Measurements from ENCODE around the gene CSNK2A1.
A peak's percentile ranks its signal among the peaks of the same experiment; 100 is the strongest.

The CSNK2A1 gene

DNA sequence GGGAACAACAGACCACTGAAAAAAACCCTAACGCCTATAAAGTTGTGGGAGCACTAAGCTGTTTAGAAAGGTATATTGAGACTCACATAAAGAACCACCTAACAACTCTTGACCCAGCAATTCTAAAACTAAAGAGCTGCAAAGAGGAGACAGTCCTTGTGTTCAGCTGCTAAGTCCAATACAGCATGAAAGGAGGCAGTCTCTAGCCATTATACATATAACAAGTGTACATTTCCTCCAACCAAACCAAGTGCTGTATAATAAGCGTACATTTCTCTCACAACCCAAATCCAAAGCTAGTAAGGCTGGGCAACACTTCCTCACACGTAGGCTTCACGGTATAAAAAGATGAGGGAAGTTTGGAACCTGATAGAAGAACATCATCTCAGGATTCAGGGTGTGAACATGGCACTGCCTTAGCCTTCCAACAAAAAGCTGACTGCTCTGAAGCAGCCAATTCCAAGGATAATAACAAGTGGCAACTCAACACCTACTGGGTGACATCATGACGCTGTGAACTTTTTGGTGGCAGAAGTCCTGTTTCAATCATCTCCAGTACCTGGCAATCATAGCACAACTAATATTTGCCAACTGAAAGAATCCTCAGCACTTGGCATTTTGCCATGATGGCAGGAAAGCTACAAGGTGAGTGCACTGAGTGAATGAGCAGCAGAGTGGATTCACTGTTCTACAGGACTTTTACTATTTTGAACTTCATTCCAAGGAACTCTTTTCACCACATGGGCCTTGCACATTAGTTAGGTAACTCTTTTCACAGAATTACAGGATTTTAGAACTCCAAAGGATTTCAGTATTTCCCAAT, 97.9 kb downstream of the CSNK2A1 start:
- no peak for DNase-seq

GRCh38 chr20:444862-445426, 98.6 kb downstream of the CSNK2A1 start:
- no peak for DNase-seq

DNA sequence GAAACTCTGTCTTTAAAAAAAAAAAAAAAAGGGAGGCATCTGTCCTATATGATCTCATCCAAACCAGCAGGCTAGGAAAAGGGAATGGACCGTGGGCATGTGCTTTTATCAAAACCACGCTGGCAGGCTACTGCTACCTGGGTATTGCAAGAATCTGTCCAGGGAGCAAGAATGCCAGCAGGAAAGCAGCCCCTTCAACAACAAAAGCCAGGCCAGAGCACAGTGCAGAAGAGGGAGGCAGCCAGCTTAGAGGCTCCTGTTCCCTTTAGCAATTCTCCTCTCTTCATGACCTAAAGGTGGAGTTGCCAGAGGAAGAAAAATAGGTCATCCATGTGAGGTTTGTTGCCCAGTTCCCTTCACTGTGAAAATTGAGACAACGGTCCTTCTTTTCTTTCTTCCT, 99.5 kb downstream of the CSNK2A1 start:
- no peak for DNase-seq

GRCh38 chr20:443223-443775, 100.3 kb downstream of the CSNK2A1 start:
- DNase-seq: no peak

GRCh38 chr20:440636-441035, 103.0 kb downstream of the CSNK2A1 start:
- DNase-seq: no peak

- no peak for DNase-seq
Measured at GRCh38 chr20:440148-440547, 103.4 kb downstream of the CSNK2A1 start.

DNA sequence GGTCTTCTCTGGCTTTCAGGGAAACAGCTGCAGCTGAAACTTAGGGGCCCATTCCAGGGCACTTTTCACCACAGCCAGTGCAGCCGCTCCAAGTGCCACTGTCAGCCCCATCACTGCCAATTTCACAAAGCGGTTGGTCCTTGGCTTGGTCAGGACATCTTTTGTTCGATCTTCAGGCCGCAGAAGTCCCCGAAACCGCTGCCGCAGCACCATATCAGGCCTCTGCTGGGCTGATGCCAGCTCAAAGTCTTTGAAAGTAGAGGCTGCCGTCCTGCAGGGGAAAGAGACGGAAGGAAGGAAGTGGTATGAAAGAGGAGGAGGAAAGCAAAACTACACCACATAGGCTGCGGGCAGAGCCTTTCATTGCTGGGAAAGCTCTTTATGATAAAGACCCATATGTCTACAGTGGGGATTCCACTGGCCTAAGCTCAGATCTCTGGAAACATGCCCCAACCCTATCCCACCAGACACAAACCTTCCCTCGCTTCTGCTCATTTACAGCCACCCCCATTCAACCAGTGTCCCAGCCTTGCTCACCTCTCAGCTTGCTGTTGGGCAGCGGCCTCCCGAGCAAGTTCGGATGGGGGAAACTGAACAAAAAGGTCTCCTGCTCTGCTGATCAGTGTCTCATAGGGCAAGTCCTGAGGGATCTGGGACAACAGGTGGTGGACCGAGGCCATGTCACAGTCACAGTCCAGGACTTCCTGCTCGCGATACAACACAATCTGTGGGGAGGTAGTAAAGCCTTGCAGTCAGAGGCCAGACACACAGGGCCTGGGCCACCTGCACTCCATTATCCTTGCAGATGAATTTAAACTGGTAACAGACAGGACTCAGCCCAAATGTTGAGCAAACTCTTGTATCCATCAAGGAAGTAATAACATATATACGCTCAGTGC, 104.8 kb downstream of the CSNK2A1 start:
- no peak for DNase-seq

DNA sequence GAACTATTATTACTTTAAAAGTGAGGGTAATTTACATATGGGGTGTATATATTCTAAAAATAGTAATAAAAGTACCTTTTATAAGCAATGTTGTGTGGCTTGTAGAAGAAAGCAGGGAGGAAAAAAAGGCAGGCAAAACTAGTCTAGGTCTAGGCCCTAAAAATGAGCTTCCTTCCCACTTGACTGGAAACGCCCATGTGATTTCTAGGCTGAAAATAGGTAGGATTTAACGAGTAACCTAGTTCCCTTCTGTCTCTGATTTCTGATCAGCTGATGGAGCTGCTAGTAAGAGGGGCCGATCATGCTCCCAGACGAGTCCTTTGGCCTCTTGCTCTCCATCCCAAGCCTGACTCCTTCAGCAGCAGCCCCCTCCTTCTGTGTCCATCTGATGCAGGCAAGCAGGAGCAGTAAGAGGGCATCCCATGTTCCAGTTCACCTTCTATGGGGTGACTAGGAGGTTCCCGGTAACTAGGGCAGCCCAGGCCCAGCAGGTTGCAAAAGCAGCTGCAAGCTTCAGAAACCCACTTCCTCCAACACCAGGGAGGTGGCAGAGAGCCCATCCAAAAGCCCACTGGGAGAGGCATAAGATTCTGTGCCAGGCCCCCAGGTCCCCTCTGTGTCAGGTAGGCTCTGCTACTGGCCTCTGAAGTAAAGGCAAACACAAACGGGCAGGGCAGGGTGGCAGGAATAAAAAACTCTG, 105.7 kb downstream of the CSNK2A1 start:
- DNase-seq: no peak

DNA sequence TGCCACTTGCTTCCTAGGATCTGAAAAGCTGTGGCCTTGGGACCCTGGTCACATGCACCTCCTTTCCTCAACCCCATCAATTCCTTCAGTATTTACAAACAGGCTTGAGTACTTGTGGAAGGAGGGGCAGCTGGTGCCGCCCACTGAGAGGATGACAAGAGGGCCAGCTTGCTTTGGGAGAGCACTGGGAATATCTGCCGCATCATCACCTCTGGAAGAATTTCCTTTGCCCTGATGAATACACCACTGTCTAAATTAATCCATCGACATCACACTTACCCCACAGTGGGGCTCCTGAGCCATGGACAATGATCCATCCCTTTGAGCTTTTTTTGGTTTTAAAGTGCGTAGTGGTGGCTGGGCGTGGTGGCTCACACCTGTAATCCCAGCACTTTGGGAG, 107.1 kb downstream of the CSNK2A1 start:
- DNase-seq: no peak

DNA sequence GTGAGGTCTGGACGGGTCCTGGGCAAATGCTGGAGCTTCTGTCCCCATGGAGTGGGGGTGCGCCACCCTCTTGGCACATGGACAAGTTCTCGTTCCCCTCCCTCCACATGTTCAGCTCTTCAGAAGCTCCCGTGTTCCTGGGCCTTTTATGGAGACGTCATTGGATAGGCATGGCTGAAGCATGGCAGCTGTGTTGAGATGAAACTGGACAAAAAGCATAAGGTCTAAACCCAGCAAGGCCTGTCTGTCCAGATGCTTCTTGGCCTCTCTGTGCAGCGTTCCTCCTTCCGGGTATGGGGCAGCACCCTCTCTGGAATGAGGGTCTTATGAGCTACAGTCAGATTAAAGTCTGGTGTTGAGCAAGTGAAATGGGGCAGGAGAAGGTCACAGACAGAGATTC, 108.0 kb downstream of the CSNK2A1 start:
- DNase-seq: no peak

DNA sequence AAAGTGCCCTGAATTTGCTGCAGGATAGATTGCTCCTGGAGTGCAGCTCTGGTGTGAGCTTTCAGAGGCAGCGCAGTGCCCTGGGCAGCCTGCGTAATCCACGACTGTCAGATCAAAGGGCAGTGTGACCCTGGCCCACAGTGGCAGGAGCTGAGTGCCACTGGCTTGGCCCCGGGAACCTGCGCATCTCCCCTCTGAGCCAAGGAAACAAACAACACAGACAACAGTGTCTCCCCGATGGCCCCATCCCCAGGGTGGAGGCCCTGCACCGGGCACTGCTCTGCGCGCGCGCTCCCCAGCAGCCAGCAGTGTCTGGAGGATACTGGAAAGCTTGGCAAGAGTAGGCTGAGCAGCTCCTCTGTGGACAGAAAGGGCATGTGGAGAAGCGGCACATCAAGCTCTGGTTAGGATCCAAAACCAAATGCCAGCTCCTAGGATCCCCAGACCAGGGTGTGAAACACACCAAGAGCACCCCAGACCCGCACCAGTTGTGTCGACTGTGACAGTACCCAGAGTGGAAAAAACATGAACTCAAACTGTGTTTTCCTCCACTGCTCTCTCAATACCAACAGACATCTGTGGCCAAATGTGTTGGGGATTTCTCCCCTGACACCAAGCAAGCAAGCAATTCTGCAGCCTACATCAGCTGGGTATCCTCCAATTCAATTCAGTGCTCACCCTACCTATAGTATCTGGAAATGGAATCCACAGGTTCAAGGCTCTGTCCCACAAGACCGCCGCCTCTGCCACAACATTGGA, 108.8 kb downstream of the CSNK2A1 start:
- no peak for DNase-seq

DNA sequence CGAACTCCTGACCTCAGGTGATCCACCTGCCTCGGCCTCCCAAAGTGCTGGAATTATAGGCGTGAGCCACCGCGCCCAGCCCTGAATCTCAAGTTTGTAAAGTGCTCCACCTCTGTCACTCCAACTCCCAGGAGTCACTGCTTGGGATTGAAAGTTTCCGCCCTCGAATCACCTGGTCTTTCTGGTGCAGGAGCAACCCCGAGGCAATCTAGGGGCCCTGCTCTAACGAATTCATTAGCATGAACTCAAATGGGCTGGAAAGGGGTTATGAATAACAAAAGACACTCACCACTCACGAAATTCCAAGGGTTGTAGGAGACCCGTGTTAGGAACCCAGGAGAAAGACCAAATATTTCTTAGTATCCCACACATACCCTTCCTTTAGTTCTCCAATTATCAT, 109.4 kb downstream of the CSNK2A1 start:
- DNase-seq: no peak

DNA sequence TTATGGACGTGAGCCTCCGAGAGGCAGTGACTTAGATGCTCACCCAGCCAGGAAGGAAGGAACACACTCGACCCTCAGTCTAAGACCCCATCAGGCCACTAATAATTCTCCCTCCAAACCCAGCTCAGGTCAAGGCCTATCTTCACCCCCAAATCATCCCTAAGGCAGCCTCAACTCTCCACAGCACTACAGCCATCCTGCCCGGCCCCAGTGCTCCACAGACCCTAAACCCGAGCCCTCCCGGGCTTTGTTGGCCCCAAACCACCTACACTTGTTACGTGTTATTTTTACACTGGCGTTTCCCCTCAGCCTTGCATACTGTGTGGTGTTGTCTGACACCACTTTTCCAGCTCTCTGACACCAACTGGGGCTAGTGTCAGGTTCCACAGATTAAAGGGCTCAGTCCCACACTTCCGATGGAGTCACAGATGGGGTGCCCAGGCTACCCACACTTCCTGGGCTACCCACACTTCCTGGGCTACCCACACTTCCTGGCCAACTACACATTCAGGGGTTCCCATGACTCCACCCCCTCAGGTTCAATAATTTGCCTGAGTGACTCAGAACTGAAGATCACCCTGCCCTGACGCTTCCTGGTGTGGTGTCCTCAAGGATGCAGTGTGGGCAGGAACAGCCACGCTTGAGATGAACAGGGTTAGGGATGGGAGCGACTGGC, 110.2 kb downstream of the CSNK2A1 start:
- no peak for DNase-seq

GRCh38 chr20:432677-433299, 110.8 kb downstream of the CSNK2A1 start:
- DNase-seq: no peak

GRCh38 chr20:432208-432607, 111.4 kb downstream of the CSNK2A1 start:
- no peak for DNase-seq

DNA sequence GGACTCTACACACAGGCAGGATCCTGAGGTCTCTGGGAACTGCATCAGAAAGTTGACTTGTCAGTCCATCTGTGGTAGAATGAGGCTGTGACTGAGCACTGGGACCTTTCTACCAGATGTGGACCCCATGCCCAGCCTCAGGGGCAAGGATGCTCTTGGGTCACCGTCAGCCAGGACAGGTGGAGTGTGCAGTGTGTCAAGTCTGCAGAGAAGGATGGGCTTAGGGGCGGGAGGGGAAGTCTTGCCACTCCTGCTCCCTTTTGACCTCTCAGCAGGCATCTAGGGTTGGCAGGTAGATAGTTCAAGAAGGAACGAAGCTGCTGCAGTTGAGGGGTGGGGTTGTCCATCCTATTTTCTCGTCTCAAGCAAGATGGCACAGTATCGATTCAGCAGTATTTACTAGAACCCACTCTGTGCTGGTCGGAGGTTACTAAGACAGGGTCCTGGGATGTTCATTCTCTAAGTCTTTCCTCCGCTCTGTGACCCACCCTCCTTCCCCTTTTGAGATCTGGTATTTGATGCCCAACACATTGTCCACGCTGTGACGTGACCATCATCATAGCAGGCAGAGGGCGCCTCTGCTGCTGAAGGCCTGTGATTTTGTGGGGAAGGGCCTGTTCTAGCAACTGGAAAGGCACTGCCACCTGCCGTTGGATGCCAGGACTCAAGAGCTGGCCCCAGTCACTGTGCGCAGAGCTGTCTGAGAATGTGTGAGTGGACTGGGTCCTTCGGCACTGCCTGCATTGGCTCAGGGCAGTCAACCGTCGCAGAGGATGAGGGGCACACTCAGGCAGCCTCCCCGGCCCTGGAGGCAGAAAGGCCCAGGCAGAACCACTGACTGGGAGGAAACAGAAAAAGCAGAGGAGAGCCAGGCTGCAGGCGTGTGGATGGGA, 112.3 kb downstream of the CSNK2A1 start:
- peak; percentile 67 for DNase-seq

DNA sequence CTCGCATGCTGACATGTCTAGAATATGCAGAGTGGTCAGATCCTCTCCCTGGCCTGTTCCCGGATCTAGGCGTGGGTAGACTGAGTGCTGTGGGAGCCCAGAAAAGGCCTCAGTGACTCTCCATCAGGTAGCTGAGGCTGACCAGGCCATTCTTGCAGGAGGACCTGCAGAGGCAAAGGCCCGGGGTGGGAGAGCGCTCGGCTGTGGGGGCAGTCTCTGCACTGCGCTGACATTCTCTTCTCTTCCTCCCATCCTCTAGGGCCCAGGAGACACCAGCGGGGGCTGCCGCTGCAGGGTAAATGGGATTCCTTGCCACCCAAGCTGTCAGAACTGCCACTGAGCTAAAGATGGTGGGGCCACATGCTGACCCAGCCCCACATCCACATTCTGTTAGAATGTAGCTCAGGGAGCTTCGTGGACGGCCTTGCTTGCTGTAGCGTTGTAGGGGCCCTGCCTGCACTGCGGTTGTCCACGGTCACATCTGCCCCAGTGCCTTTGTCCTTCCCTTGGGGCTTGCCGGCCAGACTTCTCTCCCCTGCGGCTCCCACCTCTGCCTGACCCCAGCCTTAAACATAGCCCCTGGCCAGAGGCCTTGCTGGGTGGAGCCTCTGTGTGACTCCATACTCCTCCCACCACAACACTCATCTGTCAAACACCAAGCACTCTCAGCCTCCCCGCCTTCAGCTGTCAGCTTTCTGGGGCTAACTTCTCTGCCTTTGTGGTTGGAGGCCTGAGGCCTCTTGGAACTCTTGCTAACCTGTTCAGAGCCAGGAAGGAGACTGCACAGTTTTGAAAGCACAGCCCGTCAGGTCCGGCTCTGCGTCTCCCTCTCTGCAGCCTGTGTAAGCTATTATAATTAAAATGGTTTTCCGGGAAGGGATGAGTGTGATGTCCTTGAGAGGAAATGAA, 113.2 kb downstream of the CSNK2A1 start:
- DNase-seq: no peak

- DNase-seq: no peak
Measured at GRCh38 chr20:428658-429200, 114.9 kb downstream of the CSNK2A1 start.
